ENCODE measurements around the gene CIBAR2. TPM values are rescaled to one million over a fixed set of nuclear protein-coding genes. Genes with fewer than 3 reads are reported as not detected.

Gene CIBAR2
- total and polyA plus RNA-seq, 2 donors (not counting 1 experiment from before 2014, with no cell fraction given) = not detected

GRCh38 chr16:85088570-85089199 is 23.6 kb downstream of the CIBAR2 start:
- H3K9ac ChIP-seq (ENCODE audit: insufficient read depth, low read length) = no peak overlapping the region
- no peak overlapping the region for H2AFZ ChIP-seq (ENCODE audit: low read length)
- no peak overlapping the region for H3K27ac ChIP-seq (ENCODE audit: insufficient read depth, low read length)
- H3K27me3 ChIP-seq (ENCODE audit: control insufficient read depth, insufficient read depth, low read length) = no peaks in the 10 kb centered on the region
- H3K4me1 ChIP-seq (ENCODE audit: control insufficient read depth, extremely low read depth, insufficient read depth, low read length) = no peaks in the 10 kb centered on the region
- no peaks in the 10 kb centered on the region for H3K79me2 ChIP-seq (ENCODE audit: control insufficient read depth, insufficient read depth, low read length)
- TF ChIP-seq CTCF (conservative IDR thresholded peaks at IDR 0.05 in 1 of 2, IDR thresholded peaks at IDR 0.05 in 1 of 2; ENCODE audit: low read depth in 1 of 2, low read length in 2 of 2) (no peak), EZH2 (IDR thresholded peaks at IDR 0.05; ENCODE audit: low read length, missing control alignments) (no peak)
- DNase-seq (ENCODE audit: low read depth in 2 of 2) = no peak
- H4K20me1 ChIP-seq (ENCODE audit: control insufficient read depth, extremely low read depth, insufficient read depth, low read length) = no peaks in the 10 kb centered on the region
- H3K36me3 ChIP-seq (ENCODE audit: control insufficient read depth, insufficient read depth, low read length) = peaks cover 2% of the 10 kb centered on the region
- no peaks in the 10 kb centered on the region for H3K9me3 ChIP-seq (ENCODE audit: control insufficient read depth, insufficient read depth, low read depth, low read length)
- H3K4me2 ChIP-seq (ENCODE audit: extremely low read depth, insufficient read depth, low read length) = no peak overlapping the region
- no peak overlapping the region for H3K4me3 ChIP-seq (replicated peaks in 1 of 4; ENCODE audit: control extremely low read depth in 1 of 4, insufficient read depth in 1 of 4, low read depth in 3 of 4, low read length in 4 of 4)

GRCh38 chr16:85087899-85088569 is 24.2 kb downstream of the CIBAR2 start:
- H3K9me3 ChIP-seq (ENCODE audit: control insufficient read depth, insufficient read depth, low read depth, low read length) = no peaks in the 10 kb centered on the region
- no peak overlapping the region for H3K9ac ChIP-seq (ENCODE audit: insufficient read depth, low read length)
- no peak overlapping the region for H3K4me3 ChIP-seq (replicated peaks in 1 of 4; ENCODE audit: control extremely low read depth in 1 of 4, insufficient read depth in 1 of 4, low read depth in 3 of 4, low read length in 4 of 4)
- no peaks in the 10 kb centered on the region for H4K20me1 ChIP-seq (ENCODE audit: control insufficient read depth, extremely low read depth, insufficient read depth, low read length)
- H3K79me2 ChIP-seq (ENCODE audit: control insufficient read depth, insufficient read depth, low read length) = no peaks in the 10 kb centered on the region
- H2AFZ ChIP-seq (ENCODE audit: low read length) = no peak overlapping the region
- no peak for DNase-seq (ENCODE audit: low read depth in 2 of 2)
- H3K27me3 ChIP-seq (ENCODE audit: control insufficient read depth, insufficient read depth, low read length) = no peaks in the 10 kb centered on the region
- no peaks in the 10 kb centered on the region for H3K4me1 ChIP-seq (ENCODE audit: control insufficient read depth, extremely low read depth, insufficient read depth, low read length)
- no peak for TF ChIP-seq EZH2 (IDR thresholded peaks at IDR 0.05; ENCODE audit: low read length, missing control alignments)
- TF ChIP-seq CTCF (conservative IDR thresholded peaks at IDR 0.05 in 1 of 2, IDR thresholded peaks at IDR 0.05 in 1 of 2; ENCODE audit: low read depth in 1 of 2, low read length in 2 of 2) = no peak
- H3K27ac ChIP-seq (ENCODE audit: insufficient read depth, low read length) = no peak overlapping the region
- H3K4me2 ChIP-seq (ENCODE audit: extremely low read depth, insufficient read depth, low read length) = no peak overlapping the region
- peaks cover 2% of the 10 kb centered on the region for H3K36me3 ChIP-seq (ENCODE audit: control insufficient read depth, insufficient read depth, low read length)

- Histone ChIP-seq H3K9me3 (ENCODE audit: control insufficient read depth, insufficient read depth, low read depth, low read length) (no peaks in the 10 kb centered on the region), H4K20me1 (ENCODE audit: control insufficient read depth, extremely low read depth, insufficient read depth, low read length) (no peaks in the 10 kb centered on the region), H3K27ac (ENCODE audit: insufficient read depth, low read length) (no peak overlapping the region), H3K79me2 (ENCODE audit: control insufficient read depth, insufficient read depth, low read length) (no peaks in the 10 kb centered on the region), H3K27me3 (ENCODE audit: control insufficient read depth, insufficient read depth, low read length) (no peaks in the 10 kb centered on the region), H3K9ac (ENCODE audit: insufficient read depth, low read length) (no peak overlapping the region), H3K36me3 (ENCODE audit: control insufficient read depth, insufficient read depth, low read length) (peaks cover 2% of the 10 kb centered on the region), H3K4me1 (ENCODE audit: control insufficient read depth, extremely low read depth, insufficient read depth, low read length) (no peaks in the 10 kb centered on the region), H2AFZ (ENCODE audit: low read length) (no peak overlapping the region), H3K4me3 (replicated peaks in 1 of 4; ENCODE audit: control extremely low read depth in 1 of 4, insufficient read depth in 1 of 4, low read depth in 3 of 4, low read length in 4 of 4) (no peak overlapping the region), H3K4me2 (ENCODE audit: extremely low read depth, insufficient read depth, low read length) (no peak overlapping the region)
- DNase-seq (ENCODE audit: low read depth in 2 of 2) = peak; percentile 43 to 65
- TF ChIP-seq EZH2 (IDR thresholded peaks at IDR 0.05; ENCODE audit: low read length, missing control alignments) (no peak), CTCF (conservative IDR thresholded peaks at IDR 0.05 in 1 of 2, IDR thresholded peaks at IDR 0.05 in 1 of 2; ENCODE audit: low read depth in 1 of 2, low read length in 2 of 2) (peak; percentile 58 to 84)
Observed at GRCh38 chr16:85086347-85087291, 25.7 kb downstream of the CIBAR2 start.

Measured in fibroblast of lung (primary cell).